Astrocyte (in vitro differentiated cells and primary cell): ENCODE measurements around the gene IL27RA.

Experiments used
- EZH2 ChIP-seq: IDR thresholded peaks from 2 replicates; pipeline ENCODE4 v1.6.1; 2012; ENCODE audit warnings: mild to moderate bottlenecking, low read length, inconsistent platforms; ENCODE audit not compliant: insufficient read depth
- TF ChIP-seq, protein P1 (sequence below): IDR thresholded peaks from 2 replicates; pipeline ENCODE4 v1.5.1; 2011; ENCODE audit warnings: low read depth, mild to moderate bottlenecking, inconsistent platforms, low read length, moderate library complexity; ENCODE audit not compliant: insufficient read depth

- TF ChIP-seq, protein P1, sequence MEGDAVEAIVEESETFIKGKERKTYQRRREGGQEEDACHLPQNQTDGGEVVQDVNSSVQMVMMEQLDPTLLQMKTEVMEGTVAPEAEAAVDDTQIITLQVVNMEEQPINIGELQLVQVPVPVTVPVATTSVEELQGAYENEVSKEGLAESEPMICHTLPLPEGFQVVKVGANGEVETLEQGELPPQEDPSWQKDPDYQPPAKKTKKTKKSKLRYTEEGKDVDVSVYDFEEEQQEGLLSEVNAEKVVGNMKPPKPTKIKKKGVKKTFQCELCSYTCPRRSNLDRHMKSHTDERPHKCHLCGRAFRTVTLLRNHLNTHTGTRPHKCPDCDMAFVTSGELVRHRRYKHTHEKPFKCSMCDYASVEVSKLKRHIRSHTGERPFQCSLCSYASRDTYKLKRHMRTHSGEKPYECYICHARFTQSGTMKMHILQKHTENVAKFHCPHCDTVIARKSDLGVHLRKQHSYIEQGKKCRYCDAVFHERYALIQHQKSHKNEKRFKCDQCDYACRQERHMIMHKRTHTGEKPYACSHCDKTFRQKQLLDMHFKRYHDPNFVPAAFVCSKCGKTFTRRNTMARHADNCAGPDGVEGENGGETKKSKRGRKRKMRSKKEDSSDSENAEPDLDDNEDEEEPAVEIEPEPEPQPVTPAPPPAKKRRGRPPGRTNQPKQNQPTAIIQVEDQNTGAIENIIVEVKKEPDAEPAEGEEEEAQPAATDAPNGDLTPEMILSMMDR: no peak
- TF ChIP-seq EZH2: no peak
Observed at GRCh38 chr19:14078411-14078810, 46.8 kb downstream of the IL27RA start.
